PC-3 (cell line): ENCODE data around the gene ESPNL.

ENCODE experiments used
- CTCF ChIP-seq: fragments of 300-600 bp; sonication (generic); conservative IDR thresholded peaks from 2 replicates; pipeline ENCODE4 v1.5.1; 2017; ENCODE audit warnings: antibody characterized with exemption, low read depth, mild to moderate bottlenecking, low read length
- EZH2 ChIP-seq: fragments of 300-600 bp; sonication (generic); IDR thresholded peaks from one replicate; pipeline ENCODE4 v1.6.1; 2017; ENCODE audit warnings: antibody characterized with exemption, mild to moderate bottlenecking, low read length; ENCODE audit not compliant: unreplicated experiment
- EZH2phosphoT487 ChIP-seq: fragments of 300-600 bp; sonication (generic); IDR thresholded peaks from 2 replicates; pipeline ENCODE4 v1.6.1; 2018; ENCODE audit warnings: mild to moderate bottlenecking, antibody characterized with exemption, low read length, borderline replicate concordance

DNA sequence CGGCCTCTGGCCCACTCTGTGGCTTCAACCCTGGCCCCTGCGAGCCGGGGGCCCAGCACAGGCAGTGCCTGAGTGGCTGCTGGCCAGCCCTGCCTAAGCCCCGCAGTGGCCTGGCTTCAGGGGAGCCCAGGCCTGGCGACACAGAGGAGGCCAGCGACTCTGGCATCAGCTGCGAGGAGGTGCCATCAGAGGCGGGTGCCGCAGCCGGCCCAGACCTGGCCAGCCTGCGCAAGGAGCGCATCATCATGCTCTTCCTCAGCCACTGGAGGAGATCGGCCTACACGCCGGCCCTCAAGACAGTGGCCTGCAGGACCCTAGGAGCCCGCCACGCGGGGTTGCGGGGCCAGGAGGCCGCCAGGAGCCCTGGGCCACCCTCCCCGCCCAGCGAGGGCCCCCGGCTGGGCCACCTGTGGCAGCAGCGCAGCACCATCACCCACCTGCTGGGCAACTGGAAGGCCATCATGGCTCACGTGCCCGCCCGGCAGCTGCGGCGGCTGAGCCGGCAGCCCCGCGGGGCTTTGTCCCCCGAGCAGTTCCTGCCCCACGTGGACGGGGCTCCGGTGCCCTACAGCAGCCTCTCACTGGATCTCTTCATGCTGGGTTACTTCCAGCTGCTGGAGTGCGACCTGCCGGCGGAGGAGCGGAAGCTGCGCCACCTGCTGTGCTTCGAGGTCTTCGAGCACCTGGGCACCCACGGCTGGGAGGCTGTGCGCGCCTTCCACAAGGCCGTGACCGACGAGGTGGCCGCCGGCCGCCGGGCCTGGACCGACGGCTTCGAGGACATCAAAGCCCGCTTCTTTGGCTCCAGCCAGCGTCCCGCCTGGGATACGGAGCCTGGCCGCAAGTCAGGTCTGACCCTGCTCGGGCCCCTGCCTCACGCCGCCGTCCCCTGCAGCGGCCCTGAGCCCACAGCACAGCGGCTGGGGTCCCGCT, 30.8 kb downstream of the ESPNL start:
- no peak for TF ChIP-seq CTCF
- TF ChIP-seq EZH2, result no peak
- no peak for TF ChIP-seq EZH2phosphoT487
